IMR-90 (cell line): ENCODE data around the gene NOM1. TPM values are rescaled to one million over a fixed set of nuclear protein-coding genes. Genes with fewer than 3 reads are reported as not detected.

Source experiments
- ATAC-seq: fragments of 200-7000 bp; cut with Tn5 transposase; 2 replicates; pipeline ENCODE4 v1.9.1; 2020; ENCODE audit warnings: low read depth, mild to moderate bottlenecking, moderate library complexity
- BruUV-seq: library from RNA; stranded (reverse); fragments of 400-500 nt; replicated peaks from 2 replicates; lab custom pipeline; 2021; lab: Mats Ljungman, UMichigan
- CTCF ChIA-PET: fragments of 300-600 bp; formaldehyde crosslinking; extraction: SDS; loops from one replicate; lab custom pipeline; 2021; ENCODE audit warnings: antibody characterized with exemption; lab: Yijun Ruan, JAX
- POLR2A ChIA-PET: fragments of 300-600 bp; sonication (Branson Sonifier 250); formaldehyde crosslinking; loops from one replicate; lab custom pipeline; 2022; ENCODE audit warnings: antibody characterized with exemption; ENCODE audit not compliant: unreplicated experiment; lab: Charles Lee
- DNase-seq: peaks from one replicate; pipeline ENCODE4 v3.0.0; 2013
- H2AFZ ChIP-seq: replicated peaks from 2 replicates; pipeline ENCODE3; 2013; ENCODE audit warnings: low read length, mild to moderate bottlenecking; ENCODE audit not compliant: poor library complexity
- H2AK5ac ChIP-seq: 2 replicates; pipeline ENCODE4 v1.6.1; 2013; ENCODE audit warnings: low read depth, low read length, inconsistent platforms
- H2AK9ac ChIP-seq: replicated peaks from 2 replicates; pipeline ENCODE3; 2013; ENCODE audit warnings: mild to moderate bottlenecking, low read depth, low read length, moderate library complexity; ENCODE audit not compliant: poor library complexity
- H2BK120ac ChIP-seq: 2 replicates; pipeline ENCODE4 v1.6.1; 2013; ENCODE audit warnings: low read depth, low read length, inconsistent platforms
- H2BK15ac ChIP-seq: 3 replicates; pipeline ENCODE4 v1.6.1; 2013; ENCODE audit warnings: low read depth, low read length, inconsistent platforms
- H2BK20ac ChIP-seq: 2 replicates; pipeline ENCODE4 v1.6.1; 2013; ENCODE audit warnings: low read depth, mild to moderate bottlenecking, inconsistent platforms, low read length, moderate library complexity
- H2BK5ac ChIP-seq: 2 replicates; pipeline ENCODE4 v1.6.1; 2013; ENCODE audit warnings: mild to moderate bottlenecking, low read depth, low read length, inconsistent platforms; ENCODE audit not compliant: poor library complexity, severe bottlenecking
- H3K14ac ChIP-seq: replicated peaks from 2 replicates; pipeline ENCODE4 v1.6.1; 2013; ENCODE audit warnings: low read depth, low read length, inconsistent platforms
- H3K18ac ChIP-seq: 2 replicates; pipeline ENCODE4 v1.6.1; 2013; ENCODE audit warnings: low read depth, low read length, control low read depth
- H3K23ac ChIP-seq: 2 replicates; pipeline ENCODE4 v1.6.1; 2013; ENCODE audit warnings: low read depth, low read length, inconsistent platforms
- H3K27ac ChIP-seq: 2 replicates; pipeline ENCODE4 v1.5.1; 2013; ENCODE audit warnings: mild to moderate bottlenecking, control low read depth, low read length; ENCODE audit not compliant: insufficient read depth
- H3K27me3 ChIP-seq: 2 replicates; pipeline ENCODE4 v1.6.1; 2013; ENCODE audit warnings: low read length; ENCODE audit not compliant: control insufficient read depth, insufficient read depth
- H3K36me3 ChIP-seq: 2 replicates; pipeline ENCODE4 v1.6.1; 2013; ENCODE audit warnings: low read length, mixed read lengths; ENCODE audit not compliant: control insufficient read depth, insufficient read depth
- H3K4ac ChIP-seq: 2 replicates; pipeline ENCODE4 v1.6.1; 2013; ENCODE audit warnings: low read depth, low read length, inconsistent platforms
- H3K4me1 ChIP-seq: 2 replicates; pipeline ENCODE4 v1.6.1; 2013; ENCODE audit warnings: low read length, mixed read lengths; ENCODE audit not compliant: control insufficient read depth, insufficient read depth
- H3K4me2 ChIP-seq: 2 replicates; pipeline ENCODE4 v1.6.1; 2013; ENCODE audit warnings: low read depth, mild to moderate bottlenecking, control low read depth, low read length, moderate library complexity
- H3K4me3 ChIP-seq: 2 replicates; pipeline ENCODE4 v1.5.1; 2013; ENCODE audit warnings: low read depth, mild to moderate bottlenecking, control low read depth, low read length, moderate library complexity; ENCODE audit not compliant: insufficient read depth
- H3K56ac ChIP-seq: 2 replicates; pipeline ENCODE4 v1.6.1; 2013; ENCODE audit warnings: low read length, inconsistent platforms; ENCODE audit not compliant: insufficient read depth; ENCODE audit errors: extremely low read depth
- H3K79me1 ChIP-seq, 2 experiments: 2 replicates each; pipeline ENCODE4 v1.6.1; 2013; ENCODE audit warnings: low read length in 2 of 2, inconsistent platforms in 1 of 2, low read depth in 1 of 2
- H3K9ac ChIP-seq: 2 replicates; pipeline ENCODE4 v1.6.1; 2013; ENCODE audit warnings: low read depth, low read length, control low read depth
- H3K9me1 ChIP-seq: 2 replicates; pipeline ENCODE4 v1.6.1; 2013; ENCODE audit warnings: low read length, inconsistent platforms; ENCODE audit not compliant: insufficient read depth
- H3K9me3 ChIP-seq: 2 replicates; pipeline ENCODE4 v1.6.1; 2013; ENCODE audit warnings: low read length; ENCODE audit not compliant: control insufficient read depth, insufficient read depth
- H4K20me1 ChIP-seq: 2 replicates; pipeline ENCODE4 v1.6.1; 2013; ENCODE audit warnings: low read length, inconsistent platforms; ENCODE audit not compliant: insufficient read depth
- H4K5ac ChIP-seq: 2 replicates; pipeline ENCODE4 v1.6.1; 2013; ENCODE audit warnings: mild to moderate bottlenecking, low read depth, low read length, control low read depth
- H4K8ac ChIP-seq, 2 experiments: 2 replicates each; pipeline ENCODE4 v1.6.1; 2013; ENCODE audit warnings: low read depth in 2 of 2, low read length in 2 of 2, control low read depth in 1 of 2, inconsistent platforms in 1 of 2
- H4K91ac ChIP-seq: 2 replicates; pipeline ENCODE4 v1.6.1; 2013; ENCODE audit warnings: low read depth, low read length, inconsistent platforms; ENCODE audit not compliant: insufficient read depth
- CEBPB ChIP-seq: IDR thresholded peaks from 2 replicates; pipeline ENCODE4 v1.6.1; 2012; ENCODE audit warnings: low read depth, low read length, improper control_type of control experiment
- CTCF ChIP-seq: conservative IDR thresholded peaks from 2 replicates; pipeline ENCODE4 v1.5.1; 2012; ENCODE audit warnings: mild to moderate bottlenecking, low read depth, low read length, improper control_type of control experiment
- FOS ChIP-seq: fragments of 150-350 bp; IDR thresholded peaks from 2 replicates; pipeline ENCODE4 v1.6.1; 2016; ENCODE audit warnings: low read depth, low read length
- WGBS, 2 experiments: methylation state at CpG; one replicate each; pipeline versions ENCODE4 v1.1.5 to v1.1.7; 2013; ENCODE audit warnings: missing lambda C conversion rate in 2 of 2; ENCODE audit not compliant: insufficient read length in 1 of 2; ENCODE audit errors: extremely low coverage in 2 of 2; 5-methylcytosine and 5-hydroxymethylcytosine counted together
- dilution Hi-C: fragments of 300-500 bp; cut with HindIII; formaldehyde crosslinking; loops from one replicate; pipeline ENCODE4 v1.14.3; 2018; ENCODE audit warnings: low sequenced_read_pairs; ENCODE audit not compliant: unreplicated experiment
- in situ Hi-C: fragments of 300-500 bp; cut with MboI; formaldehyde crosslinking; loops from 3 replicates; pipeline ENCODE4 v1.14.3; 2019; ENCODE audit warnings: low sequenced_read_pairs, inconsistent platforms, mixed read lengths
- intact Hi-C: fragments of 100-400 bp; cut with micrococcal nuclease; formaldehyde crosslinking; loops from 2 replicates; pipeline ENCODE4 v1.10.0; 2022
- polyA plus RNA-seq, 3 experiments: library from polyadenylated mRNA; depleted of rRNA; stranded (reverse); fragments of >200 nt; gene quantifications; 2 replicates each; pipeline ENCODE4 v1.2.3, GENCODE V29; 2012; ENCODE audit warnings: low replicate concordance in 1 of 3
- total RNA-seq: library from RNA; depleted of rRNA; stranded (reverse); fragments of >200 nt; gene quantifications from 2 replicates; pipeline ENCODE4 v1.2.3, GENCODE V29; 2012

NOM1 gene
- total and polyA plus RNA-seq, 2 of the 4 experiments (the other 2 are of a cell fraction), result 15.3 to 15.4 TPM

GRCh38 chr7:157006829-157007469, 57.4 kb downstream of the NOM1 start:
- Histone ChIP-seq H4K5ac (no peak overlapping the region), H2BK5ac (no peak overlapping the region), H3K27ac (no peak overlapping the region), H3K36me3 (no peaks in the 10 kb centered on the region), H3K14ac (no peak overlapping the region), H2AK9ac (no peak overlapping the region), H3K4ac (no peak overlapping the region), H3K9me1 (no peaks in the 10 kb centered on the region), H3K4me1 (no peaks in the 10 kb centered on the region), H2BK120ac (no peak overlapping the region), H3K4me3 (no peak overlapping the region), H4K20me1 (no peaks in the 10 kb centered on the region; the same call in none of the 2 replicates), H3K27me3 (peaks cover 93% of the 10 kb centered on the region), H3K18ac (no peak overlapping the region), H4K8ac (no peak overlapping the region), H2AFZ (no peak overlapping the region), H2BK15ac (no peak overlapping the region), H3K23ac (no peak overlapping the region), H3K56ac (no peak overlapping the region), H3K9me3 (peaks cover 5% of the 10 kb centered on the region; the same call in 1 of the 2 replicates), H4K91ac (no peak overlapping the region), H2AK5ac (no peak overlapping the region), H2BK20ac (no peak overlapping the region), H3K4me2 (no peak overlapping the region), H3K79me1 (no peaks in the 10 kb centered on the region), H3K9ac (no peak overlapping the region)
- ChIA-PET POLR2A (no interaction called here), CTCF (no interaction called here)
- ATAC-seq (no peak), DNase-seq (no peak)
- no TSS peak for BruUV-seq
- dilution Hi-C loops (no loop called here), intact Hi-C loops (no loop called here), in situ Hi-C loops (no loop called here)
- no peak for TF ChIP-seq CEBPB
- no peak for TF ChIP-seq FOS
- TF ChIP-seq CTCF, result no peak
- no CpG with 5 or more reads among the region's 7 CpGs for WGBS, 2 experiments
